Uterus (tissue), 2 donors: ENCODE data around the gene GRHL3.

ENCODE experiments used
- CTCF ChIP-seq, 4 experiments: fragments of 200-600 bp in 2 of 4; fragments of 450-650 bp in 2 of 4; sonication (generic) in 2 of 4; IDR thresholded peaks; one replicate each; pipeline ENCODE4 v1.5.1; 2016 to 2019; ENCODE audit warnings: antibody characterized with exemption in 4 of 4, mild to moderate bottlenecking in 2 of 4, moderate library complexity in 1 of 4
- POLR2A ChIP-seq, 2 donors: fragments of 450-650 bp; IDR thresholded peaks; one replicate each; pipeline ENCODE4 v1.6.1; 2016; ENCODE audit warnings: antibody characterized with exemption in 2 of 2, mild to moderate bottlenecking in 1 of 2, moderate library complexity in 1 of 2

GRCh38 chr1:24315391-24315790, 3.8 kb upstream of the GRHL3 start:
- TF ChIP-seq CTCF (IDR thresholded peaks at IDR 0.05) (no peak), POLR2A (IDR thresholded peaks at IDR 0.05) (no peak)
